ENCODE results near the gene PROZ.
"Not testable (repeated sequence)": the region's sequence is repeated elsewhere in the genome, so short reads cannot be mapped to it uniquely, and the experiment has no call there.

The PROZ gene

DNA sequence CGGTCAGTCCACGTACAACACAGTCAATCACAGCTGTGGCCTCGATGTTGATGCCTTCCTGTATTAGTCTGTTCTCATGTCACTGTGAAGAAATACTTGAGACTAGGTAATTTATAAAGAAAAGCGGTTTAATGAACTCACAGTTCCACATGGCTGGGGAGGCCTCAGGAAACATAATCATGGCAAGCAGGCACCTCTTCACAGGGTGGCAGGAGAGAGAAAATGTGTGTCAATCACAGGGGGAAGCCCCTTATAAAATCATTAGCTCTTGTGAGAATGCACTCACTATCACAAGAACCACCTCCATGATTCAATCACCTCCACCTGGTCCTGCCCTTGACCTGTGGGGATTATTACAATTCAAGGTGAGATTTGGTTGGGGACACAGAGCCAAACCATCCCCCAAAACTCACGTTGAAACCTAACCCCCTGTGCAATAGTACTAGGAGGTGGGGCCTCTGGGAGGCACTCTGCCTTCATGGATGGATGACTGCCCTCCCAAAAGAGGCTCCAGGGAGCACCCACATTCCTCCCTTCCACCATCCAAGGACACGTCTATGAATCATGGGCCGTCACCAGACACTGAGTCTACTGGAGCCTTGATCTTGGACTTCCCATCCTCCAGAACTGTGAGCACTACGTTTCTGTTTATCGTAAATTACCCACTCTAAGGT is 2.3 kb upstream of the PROZ start:
- no peak for DNase-seq (ENCODE audit: low read depth)

DNA sequence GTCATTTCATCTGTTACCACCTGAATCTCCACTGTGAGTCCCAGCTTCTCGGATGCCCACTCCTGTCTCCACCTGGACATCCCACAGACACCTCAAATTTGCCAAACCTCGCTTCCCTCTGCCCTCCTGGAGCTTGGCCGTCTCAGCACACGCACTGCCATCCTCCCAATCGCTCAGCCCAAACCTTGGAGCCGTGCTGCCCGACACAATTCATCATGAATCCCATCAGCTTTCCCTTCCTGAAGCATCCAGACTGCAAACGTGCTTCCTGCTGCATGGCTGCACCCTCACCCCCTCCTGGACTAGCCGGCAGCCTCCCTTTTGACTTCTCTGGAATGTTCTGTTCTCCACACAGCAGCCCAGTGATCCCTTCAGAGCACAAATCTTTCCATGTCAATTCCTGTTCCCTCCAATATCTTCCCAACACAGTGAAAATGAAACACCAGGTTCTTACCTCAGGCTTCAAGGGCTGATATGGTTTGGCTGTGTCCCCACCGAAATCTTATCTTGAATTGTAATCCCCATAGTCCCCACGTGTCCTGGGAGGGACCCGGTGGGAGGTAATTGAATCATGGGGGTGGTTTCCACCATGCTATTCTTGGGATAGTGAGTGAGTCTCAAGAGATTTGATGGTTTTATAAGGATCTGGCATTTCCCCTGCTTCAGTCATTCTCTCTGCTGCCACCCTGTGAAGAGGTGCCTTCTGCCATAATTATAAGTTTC is 1.1 kb upstream of the PROZ start:
- no peak for DNase-seq (ENCODE audit: low read depth)

DNA sequence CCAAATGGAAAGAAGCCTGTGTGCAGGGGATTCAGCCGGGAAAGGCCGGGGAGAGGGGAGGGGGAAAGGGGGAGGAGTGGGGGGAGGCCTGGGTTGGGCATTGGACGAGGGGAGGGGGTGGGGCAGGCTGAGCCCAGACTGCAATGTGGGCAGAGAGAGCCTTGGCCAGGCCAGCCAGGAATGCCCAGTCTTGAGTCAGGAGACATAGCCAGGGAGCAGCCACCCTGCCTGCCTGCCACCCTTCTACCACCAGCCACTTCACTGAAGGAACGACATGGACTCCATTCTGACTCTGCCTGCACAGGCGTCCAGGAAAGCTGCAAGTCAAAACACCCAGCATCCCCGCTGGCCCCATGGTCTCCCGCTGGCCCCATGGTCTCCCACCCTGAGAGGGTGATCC is 498 bp downstream of the PROZ start:
- DNase-seq (ENCODE audit: low read depth): no peak

DNA sequence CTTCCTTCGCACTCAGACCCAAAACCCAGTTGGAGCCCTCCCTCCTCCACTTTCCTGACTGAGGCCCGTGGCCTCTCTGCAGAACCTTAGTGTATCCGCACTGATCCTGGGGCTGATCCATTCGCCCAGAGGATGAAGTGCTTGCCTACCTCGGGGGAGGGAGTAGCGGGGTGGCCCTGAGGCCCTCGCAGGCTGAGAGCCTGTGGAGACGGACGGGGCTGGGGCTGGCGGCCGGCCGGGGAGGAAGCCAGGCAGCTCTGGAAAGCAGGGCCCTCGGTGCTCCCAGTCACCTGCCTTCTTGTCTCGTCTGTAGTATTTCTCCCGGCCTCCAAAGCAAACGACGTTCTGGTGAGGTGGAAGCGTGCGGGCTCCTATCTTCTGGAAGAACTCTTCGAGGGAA is 1.3 kb downstream of the PROZ start:
- no peak for DNase-seq (ENCODE audit: low read depth)

DNA sequence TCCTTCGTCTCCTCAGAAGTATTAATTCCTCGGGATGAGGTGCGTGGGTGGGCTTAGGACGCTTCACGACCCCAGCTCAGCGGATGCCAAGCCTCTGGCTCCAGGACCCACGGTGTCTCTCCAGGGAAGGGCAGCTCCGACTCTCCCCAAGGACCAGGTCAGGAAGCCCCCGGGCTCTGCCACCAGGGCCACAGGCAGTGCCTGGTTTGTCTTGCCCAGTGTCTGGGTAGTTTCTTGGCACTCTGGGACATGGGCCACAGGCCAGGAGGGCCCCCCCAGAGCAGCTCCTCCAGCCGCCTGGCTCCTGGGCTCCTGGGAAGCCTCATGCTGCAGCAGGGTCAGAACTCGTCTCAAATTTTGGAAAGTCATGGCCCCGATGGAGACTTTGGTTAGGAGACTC is 2.5 kb downstream of the PROZ start:
- no peak for DNase-seq (ENCODE audit: low read depth)

DNA sequence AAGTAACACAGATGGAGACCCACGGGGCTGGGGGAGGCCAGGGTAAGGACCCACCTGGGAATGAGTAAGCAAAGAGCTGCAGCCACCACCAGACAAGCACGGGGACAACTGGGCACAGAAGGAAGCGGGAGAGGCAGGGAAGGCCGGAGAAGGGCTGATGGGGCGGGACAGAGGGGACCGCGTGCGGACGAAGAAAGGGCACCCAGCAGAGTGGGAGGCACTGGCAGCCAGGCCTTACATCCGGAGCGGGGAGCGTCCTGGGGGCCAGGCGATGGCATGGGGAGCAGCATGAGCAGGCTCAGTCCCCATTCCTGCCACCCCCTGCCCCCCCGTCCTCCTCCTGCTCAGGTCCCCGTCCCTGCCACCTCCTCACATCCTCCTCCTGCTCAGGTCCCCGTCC is 3.0 kb downstream of the PROZ start:
- DNase-seq (ENCODE audit: low read depth): no peak

DNA sequence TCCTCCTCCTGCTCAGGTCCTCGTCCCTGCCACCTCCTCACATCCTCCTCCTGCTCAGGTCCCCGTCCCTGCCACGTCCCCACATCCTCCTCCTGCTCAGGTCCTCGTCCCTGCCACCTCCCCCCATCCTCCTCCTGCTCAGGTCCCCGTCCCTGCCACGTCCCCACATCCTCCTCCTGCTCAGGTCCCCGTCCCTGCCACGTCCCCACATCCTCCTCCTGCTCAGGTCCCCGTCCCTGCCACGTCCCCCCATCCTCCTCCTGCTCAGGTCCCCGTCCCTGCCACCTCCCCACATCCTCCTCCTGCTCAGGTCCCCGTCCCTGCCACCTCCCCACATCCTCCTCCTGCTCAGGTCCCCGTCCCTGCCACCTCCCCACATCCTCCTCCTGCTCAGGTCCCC is 3.5 kb downstream of the PROZ start:
- DNase-seq (ENCODE audit: low read depth): not testable (repeated sequence)

DNA sequence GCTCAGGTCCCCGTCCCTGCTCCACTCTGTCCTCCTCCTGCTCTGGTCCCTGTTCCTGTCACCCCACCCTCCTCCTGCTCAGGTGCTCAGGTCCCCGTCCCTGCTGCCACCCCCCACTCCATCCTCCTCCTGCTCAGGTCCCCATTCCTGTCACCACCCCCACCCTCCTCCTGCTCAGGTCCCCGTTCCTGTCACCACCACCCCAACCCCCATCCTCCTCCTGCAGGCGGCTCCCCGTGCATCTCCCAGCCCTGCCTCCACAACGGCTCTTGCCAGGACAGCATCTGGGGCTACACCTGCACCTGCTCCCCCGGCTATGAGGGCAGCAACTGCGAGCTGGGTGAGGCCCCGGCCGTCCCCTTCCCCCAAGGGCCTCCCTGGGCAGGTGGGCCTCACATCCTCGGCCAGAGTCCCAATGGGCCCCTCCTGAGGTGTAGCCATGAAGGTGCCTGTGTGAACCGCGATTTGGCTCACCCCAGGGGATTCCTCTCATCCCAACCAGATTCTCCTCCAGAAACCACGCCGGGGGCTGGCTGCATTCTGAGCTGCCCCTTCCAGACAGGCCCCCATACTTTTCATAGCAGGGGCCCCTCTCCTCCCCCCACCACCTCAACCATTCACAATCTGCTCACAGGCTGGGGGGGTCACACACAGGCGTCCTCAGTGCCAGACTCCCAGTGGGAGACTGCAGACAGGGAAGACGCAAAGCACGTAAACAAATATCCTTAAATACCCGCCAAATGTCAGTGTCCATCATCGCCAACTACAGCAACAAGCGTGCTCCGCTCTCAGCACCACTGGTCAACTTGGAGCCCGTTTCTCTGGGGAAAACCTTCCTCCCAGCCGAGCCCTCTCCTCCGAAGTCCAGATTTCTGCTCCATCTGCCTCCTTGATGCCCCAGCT is 4.6 kb downstream of the PROZ start:
- no peak for DNase-seq (ENCODE audit: low read depth)

DNA sequence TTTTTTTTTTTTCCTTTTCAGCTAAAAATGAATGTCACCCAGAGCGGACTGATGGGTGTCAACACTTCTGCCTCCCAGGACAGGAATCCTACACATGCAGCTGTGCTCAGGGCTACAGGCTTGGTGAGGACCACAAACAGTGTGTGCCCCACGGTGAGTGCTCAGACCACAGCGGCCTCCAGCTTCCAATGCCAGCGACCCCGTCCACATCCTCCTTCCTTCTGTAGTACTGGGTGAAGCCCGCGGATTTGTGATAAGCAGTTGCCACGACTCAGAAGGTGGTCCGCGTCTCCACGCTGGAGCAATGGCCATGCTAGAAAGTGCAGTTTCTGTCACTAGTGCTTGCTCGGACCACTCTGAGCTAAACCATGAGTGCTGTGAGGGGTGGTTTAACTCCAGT is 6.0 kb downstream of the PROZ start:
- no peak for DNase-seq (ENCODE audit: low read depth)

DNA sequence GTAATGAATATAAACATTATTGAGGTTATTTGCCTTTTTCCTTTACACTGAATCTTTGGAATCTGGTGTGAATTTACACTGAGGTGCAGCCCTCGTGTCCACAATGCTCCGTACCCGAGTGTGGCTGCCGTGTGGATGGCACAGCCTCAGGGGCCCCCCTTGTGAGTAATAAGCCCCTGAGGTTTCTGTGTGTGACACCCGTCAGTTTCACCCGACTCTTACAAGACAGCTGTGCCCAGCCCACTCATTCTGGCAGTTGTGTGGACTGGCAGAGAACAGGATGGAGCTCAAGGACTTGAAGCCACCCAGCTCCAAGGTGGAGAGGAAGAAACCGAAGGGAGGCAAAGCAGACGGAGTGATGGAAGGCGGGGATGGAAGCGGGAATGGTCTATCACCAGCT is 7.8 kb downstream of the PROZ start:
- DNase-seq (ENCODE audit: low read depth): no peak

DNA sequence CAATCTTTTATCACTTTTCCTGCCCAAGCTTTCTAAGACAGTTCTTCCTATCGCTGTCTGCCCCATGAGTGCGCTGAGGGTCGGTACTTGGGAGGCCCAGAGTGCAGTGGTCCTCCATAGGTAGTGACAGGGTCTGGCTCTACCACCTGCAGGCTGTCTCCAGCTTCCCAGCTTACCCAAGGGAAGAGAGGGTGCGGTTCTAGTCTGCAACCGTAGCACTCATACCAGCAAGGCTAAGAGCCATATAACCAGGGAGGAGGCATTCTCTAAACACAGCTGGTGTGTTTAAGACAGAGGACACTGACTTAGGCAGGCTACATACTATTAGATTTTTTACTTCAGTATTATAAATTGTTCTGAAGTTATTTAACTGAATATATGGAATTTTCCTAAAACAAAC is 8.2 kb downstream of the PROZ start:
- no peak for DNase-seq (ENCODE audit: low read depth)

DNA sequence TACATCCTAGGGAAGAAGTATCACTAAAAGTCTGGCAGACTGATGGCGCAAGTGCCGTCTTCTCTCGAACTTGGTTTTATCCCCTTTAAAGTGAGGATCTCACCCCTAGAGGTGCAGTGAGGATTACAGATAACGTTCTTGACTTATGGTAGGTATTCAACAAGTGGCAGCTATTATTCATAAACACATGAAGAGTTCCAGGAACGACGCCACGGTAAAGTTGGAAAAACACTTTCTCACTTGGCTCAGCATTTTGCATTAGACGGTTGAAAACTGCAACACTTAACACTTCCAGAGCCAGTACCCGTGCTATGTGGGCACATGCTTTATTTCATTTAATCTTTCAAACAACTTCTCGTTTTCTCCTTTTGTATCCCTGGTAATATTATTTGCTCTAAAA is 8.7 kb downstream of the PROZ start:
- DNase-seq (ENCODE audit: low read depth): no peak

DNA sequence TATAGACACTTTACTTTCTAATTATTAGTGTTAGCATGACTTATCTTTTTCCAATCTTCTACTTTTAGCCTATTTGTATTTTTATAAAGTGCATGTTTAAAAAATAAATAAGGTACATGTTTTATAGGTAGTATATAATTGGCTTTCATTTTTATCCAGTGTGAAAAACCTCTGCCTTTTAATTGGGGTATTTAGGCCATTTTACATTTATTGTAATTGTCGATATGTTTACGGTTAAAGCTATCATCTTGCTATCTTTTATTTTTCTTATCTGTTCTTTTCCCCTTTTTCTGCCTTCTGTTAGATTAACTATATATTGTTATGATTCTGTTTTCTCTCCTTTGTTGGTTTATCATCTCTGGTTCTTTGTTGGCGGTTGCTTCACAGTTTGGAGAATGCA is 9.1 kb downstream of the PROZ start:
- no peak for DNase-seq (ENCODE audit: low read depth)

DNA sequence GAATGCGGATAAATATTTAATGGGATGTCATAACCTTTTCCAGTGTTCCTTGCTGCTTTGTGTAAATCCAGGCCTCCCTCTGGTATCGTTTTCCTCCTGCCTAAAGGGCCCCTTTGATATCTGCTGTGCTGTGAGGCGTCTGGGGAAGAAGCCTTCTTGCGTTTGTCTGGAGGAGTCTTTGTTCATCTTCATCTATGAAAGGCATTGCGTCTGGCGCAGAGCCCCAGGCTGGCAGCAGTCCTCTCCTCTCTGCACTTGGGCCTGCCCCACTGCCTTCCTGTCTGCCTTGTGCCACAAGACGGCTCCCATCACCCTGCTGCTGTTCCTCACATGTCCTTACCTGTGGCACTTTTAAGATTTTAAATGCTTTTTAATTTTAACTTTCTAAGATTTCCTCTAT is 9.8 kb downstream of the PROZ start:
- no peak for DNase-seq (ENCODE audit: low read depth)

DNA sequence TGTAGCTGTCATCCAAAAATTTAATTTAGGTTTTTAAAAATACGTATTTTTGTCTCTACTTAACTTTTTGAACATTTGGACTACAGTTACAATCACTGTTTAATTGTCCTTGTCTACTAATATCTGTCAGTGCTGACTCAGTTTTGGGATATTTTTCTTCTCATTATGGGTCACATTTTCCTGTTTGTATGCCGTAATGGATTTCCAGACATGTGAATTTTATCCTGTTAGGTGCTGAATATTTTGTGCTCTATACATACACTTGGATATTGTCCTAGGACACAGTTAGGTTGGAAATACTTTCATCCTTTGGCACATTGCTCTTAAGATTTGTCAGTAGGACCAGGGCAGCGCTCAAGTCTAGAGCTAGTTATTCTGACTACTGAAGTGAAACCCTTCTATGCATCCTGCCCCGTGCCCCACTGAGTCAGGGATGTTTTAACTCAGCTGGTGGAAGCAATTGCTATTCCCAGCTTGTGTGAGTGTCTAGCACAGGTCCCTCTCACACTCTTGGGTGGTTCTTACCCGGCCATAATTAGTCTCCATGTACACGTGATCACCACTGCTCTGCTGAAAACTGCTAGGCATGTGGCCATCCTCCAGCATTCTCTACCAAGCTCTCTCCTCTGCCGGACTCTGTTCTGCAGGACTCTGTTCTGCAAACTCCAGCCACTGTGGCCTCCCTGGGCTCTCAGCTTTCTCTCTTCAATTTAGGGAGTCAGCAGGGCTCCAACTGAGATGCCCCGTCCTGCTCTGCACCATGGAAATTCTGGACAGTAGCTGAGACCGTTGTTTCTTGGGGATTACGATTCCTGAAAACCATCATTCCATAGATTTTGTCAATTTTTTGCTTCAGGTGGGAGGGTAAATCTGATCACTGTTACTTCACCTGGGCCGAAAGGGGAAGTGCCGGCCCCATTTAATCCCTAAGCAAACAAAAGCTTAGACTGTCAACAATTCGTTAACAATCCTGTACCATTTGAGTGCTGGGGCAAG is 11.1 kb downstream of the PROZ start:
- DNase-seq (ENCODE audit: low read depth): no peak

DNA sequence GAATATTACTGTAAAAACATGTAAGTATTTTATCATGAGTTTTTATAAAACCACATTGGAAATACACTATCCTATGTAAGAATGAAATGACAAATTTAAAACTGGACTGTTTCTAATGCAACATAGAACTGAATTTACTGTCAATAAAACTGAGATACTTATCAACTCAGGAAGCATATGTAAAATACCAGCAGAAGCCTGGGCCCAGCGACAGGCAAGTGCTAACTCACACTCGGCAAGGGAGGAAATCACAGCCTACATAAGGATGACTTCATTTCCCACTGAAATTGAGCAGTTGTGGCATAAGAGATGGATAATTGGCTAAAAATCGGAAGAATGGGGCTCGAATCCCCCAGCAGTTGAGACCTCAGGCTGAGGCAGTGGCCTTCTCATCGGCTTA is 12.1 kb downstream of the PROZ start:
- no peak for DNase-seq (ENCODE audit: low read depth)

DNA sequence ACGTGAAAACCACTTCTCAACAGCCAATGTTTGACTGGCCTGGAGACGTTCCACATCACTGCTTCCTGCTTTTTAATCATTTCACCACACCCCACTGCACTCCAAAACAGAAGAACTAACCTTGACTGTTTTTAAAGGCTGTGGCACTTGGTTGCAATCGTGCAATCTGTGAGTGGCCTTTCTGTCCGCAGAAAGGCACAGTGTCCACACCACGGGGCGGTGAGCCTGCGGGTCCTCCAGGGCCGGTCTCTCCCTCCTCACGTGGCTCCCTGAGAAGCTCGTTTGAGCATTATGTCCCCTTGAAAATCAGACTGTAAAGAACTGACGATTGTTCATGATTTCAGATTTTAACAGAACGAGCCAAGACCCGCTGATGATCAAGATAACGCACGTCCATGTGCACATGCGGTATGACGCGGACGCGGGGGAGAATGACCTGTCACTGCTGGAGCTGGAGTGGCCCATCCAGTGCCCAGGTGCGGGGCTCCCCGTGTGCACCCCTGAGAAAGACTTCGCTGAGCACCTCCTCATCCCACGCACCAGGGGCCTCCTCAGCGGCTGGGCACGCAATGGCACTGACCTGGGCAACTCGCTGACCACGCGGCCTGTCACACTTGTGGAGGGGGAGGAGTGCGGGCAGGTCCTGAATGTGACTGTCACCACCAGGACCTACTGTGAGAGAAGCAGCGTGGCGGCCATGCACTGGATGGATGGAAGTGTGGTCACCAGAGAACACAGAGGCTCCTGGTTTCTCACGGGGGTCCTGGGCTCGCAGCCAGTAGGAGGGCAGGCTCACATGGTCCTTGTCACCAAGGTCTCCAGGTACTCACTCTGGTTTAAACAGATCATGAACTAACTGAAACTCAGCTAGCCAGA is 13.0 kb downstream of the PROZ start:
- DNase-seq (ENCODE audit: low read depth): no peak

DNA sequence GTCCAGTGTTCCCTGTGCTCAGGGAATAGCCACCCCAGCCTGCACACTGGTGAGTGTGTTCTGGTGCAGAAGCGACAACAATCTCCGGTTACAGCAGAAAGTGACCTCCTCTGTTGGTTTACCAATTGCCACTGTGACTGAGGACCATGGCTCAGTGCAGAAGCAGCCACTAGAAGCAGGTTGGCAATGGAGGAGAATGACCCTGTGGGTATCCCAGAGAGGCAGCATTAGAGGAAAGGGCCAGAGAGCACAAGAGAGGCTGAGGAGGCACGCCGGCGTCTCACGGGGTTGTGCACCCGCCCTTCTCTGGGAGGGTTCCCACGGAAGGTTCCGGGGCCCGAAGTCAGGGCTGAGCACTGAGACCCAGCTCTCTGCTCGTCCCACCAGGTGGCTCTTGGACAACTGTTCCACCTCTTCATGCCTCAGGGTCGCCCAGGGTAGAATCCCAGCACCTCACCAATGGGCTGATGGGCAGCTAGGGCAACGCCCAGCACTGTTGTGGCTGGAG is 14.0 kb downstream of the PROZ start:
- DNase-seq (ENCODE audit: low read depth): no peak

DNA sequence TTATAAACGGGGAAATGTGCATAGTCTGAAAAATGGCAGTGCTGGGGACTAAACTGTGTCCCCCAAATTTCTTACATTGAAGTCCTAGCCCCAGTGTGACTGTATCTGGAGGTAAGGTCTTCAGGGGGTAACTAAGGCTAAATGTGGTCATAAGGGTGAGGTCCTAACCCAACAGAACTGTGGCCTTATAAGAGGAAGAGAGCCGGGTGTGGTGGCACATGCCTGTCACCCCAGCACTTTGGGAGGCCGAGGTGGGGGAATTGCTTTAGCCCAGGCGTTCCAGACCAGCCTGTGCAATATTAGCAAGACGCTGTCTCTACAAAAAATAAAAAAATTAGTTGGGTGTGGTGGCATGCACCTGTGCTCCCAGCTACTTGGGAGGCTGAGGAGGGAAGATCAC is 17.8 kb downstream of the PROZ start:
- peak; percentile 54 for DNase-seq (ENCODE audit: low read depth)

DNA sequence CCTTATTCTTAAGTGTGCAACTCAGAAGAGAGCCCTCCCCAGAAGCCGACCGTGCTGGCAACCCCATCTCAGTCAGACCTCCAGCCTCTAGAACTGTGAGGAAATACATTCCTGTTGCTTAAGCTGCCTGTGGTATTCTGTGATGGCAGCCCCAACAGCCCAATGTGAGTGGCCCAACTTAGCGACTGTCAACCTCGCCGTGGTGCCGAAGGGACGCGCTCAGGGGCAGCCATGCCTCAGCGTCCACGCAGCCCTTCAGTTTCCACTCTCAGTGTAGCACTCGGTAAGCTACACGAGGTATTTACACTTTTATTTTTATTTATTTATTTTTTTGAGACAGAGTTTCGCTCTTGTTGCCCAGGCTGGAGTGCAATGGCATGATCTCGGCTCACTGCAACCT is 18.4 kb downstream of the PROZ start:
- DNase-seq (ENCODE audit: low read depth): no peak

Data from stimulated activated CD8-positive, alpha-beta memory T cell treated with anti-CD3 and anti-CD28 coated beads, Interleukin-12 subunit alpha, Interleukin-12 subunit beta, amount 100 ng/mL, for 4 hours (primary cell).